Tibial artery (tissue), 4 donors: ENCODE measurements around the gene SUN3.

Experiments
- DNase-seq, 2 donors: peaks; one replicate each; pipeline ENCODE4 v3.0.0-alpha.2; 2019
- H3K27ac ChIP-seq, 2 donors: fragments of 200-600 bp; sonication (generic) in 1 of 2; 1 replicate in 1 of 2; 2 replicates in 1 of 2; pipeline ENCODE4 v1.5.1; 2018 to 2019; ENCODE audit warnings: mild to moderate bottlenecking in 1 of 2
- H3K27me3 ChIP-seq, 2 donors: fragments of 200-600 bp; sonication (generic) in 1 of 2; one replicate each; pipeline versions ENCODE4 v1.5.1 to v1.6.0; 2016 to 2019
- H3K36me3 ChIP-seq, 3 donors: fragments of 200-600 bp; sonication (generic) in 2 of 3; one replicate each; pipeline ENCODE4 v1.5.1; 2016 to 2019; ENCODE audit warnings: mild to moderate bottlenecking in 2 of 3
- H3K4me1 ChIP-seq, 4 donors: fragments of 200-600 bp; sonication (generic) in 2 of 4; 1 replicate in 3 of 4; 2 replicates in 1 of 4; pipeline ENCODE4 v1.5.1; 2016 to 2019
- H3K4me3 ChIP-seq, 2 donors: fragments of 200-600 bp; sonication (generic) in 1 of 2; 1 replicate in 1 of 2; 2 replicates in 1 of 2; pipeline ENCODE4 v1.5.1; 2018 to 2019; ENCODE audit warnings: mild to moderate bottlenecking in 2 of 2
- H3K9me3 ChIP-seq, 3 donors: fragments of 200-600 bp; sonication (generic) in 1 of 3; one replicate each; pipeline ENCODE4 v1.5.1; 2016 to 2019
- intact Hi-C: fragments of 100-400 bp; cut with DNase I; formaldehyde crosslinking; loops from one replicate; pipeline ENCODE4 v1.15.0; 2023; ENCODE audit warnings: low total_unique reads
- TF ChIP-seq, protein P1 (sequence below), 2 experiments: fragments of 200-600 bp in 1 of 2; fragments of 450-650 bp in 1 of 2; IDR thresholded peaks; one replicate each; pipeline ENCODE4 v1.5.1; 2017 to 2019; ENCODE audit warnings: antibody characterized with exemption in 2 of 2, mild to moderate bottlenecking in 1 of 2, moderate library complexity in 1 of 2

The SUN3 gene

DNA sequence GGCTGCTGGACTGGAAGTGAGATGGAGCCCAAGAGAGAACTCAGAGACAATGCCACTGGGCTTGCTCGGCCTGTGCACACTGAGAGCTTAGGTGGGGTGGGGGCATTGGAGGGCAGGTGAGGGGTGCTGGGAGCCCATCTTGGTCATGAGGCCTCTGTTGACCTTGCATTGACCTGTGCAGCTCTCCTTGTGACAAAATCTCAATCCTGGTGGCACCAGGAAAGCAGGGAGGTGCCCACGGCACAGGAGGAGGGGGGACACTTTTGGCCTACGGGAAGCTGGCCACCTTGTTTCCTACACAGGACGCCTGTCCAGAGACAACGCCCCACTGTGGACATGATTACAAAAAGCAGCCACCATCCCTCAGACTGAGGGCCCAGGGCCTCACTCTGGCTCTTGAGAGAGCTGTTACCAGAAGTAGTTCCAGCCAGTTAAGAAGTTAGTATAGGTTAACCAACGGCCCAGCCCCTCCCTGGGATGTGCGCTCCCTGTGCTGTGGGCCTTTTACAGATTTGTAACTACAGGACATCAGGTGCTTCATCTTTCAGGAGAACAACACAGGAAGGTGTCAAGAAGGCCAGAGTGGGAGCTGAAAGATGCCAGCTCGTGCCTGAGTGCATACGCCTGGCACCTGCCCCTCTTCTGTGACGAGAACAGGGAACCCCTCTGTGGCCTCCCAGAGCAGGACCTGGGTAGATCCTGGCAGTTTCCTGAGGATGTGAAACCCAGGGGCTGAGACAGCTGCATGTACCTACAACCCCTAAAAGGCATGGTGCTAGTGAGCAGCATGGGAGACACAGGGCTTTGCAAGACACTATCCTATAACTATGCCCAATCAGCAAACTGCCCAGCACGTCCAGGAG, 91.0 kb downstream of the SUN3 start:
- TF ChIP-seq, protein P1, sequence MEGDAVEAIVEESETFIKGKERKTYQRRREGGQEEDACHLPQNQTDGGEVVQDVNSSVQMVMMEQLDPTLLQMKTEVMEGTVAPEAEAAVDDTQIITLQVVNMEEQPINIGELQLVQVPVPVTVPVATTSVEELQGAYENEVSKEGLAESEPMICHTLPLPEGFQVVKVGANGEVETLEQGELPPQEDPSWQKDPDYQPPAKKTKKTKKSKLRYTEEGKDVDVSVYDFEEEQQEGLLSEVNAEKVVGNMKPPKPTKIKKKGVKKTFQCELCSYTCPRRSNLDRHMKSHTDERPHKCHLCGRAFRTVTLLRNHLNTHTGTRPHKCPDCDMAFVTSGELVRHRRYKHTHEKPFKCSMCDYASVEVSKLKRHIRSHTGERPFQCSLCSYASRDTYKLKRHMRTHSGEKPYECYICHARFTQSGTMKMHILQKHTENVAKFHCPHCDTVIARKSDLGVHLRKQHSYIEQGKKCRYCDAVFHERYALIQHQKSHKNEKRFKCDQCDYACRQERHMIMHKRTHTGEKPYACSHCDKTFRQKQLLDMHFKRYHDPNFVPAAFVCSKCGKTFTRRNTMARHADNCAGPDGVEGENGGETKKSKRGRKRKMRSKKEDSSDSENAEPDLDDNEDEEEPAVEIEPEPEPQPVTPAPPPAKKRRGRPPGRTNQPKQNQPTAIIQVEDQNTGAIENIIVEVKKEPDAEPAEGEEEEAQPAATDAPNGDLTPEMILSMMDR (IDR thresholded peaks at IDR 0.05), result no peak
- DNase-seq, result no peak
- no peaks in the 10 kb centered on the region for H3K27me3 ChIP-seq
- intact Hi-C loops, result no loop called here
- no peak overlapping the region for H3K27ac ChIP-seq
- no peaks in the 10 kb centered on the region for H3K9me3 ChIP-seq
- H3K4me1 ChIP-seq, result peaks cover 0 to 22% (median 16%) of the 10 kb centered on the region in 4 donors
- H3K4me3 ChIP-seq, result no peak overlapping the region
- no peaks in the 10 kb centered on the region for H3K36me3 ChIP-seq
